A549 treated with RU486 at 1 μM for 4 hours (cell line): ENCODE data around the gene KRT2. TPM values are rescaled to one million over a fixed set of nuclear protein-coding genes. Genes with fewer than 3 reads are reported as not detected.

Source experiments
- total RNA-seq: library from RNA; stranded (reverse); fragments of 200-300 nt; extraction: Qiagen RNA extraction; gene quantifications from 5 replicates; pipeline ENCODE4 v1.2.3, GENCODE V29; 2022; ENCODE audit warnings: low read depth

Gene KRT2
- total RNA-seq = 0.05 TPM in 1 of 5 replicates, not detected in the others

DNA sequence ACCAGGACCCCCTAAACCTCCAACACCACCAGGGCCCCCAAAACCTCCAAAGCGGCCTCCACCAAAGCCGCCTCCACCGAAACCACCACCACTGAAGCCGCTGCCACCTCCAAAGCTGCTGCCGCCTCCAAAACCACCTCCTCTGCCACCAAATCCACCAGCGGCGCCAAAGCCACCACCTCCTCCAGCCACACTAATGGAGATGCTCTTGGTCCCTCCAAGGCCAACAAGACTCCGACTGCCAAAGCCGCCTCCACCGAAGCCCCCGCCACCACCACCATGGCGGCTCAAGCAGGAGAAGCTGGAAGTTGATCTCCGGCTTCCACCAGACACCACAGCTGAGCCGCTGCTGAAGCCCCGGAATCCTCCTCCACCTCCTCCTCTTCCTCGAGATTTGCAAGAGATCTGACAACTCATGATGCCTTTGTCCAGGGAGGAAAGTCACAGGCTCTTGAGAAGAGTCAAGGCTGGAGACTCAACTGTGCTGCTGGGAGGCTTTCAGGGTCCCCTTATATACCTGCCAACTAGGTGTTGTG, at the start of gene KRT2:
KRT2 (minus strand) TSS at position 486 of the 536 bp plus-strand sequence; CDS start at position 417, 69 bp downstream.

DNA sequence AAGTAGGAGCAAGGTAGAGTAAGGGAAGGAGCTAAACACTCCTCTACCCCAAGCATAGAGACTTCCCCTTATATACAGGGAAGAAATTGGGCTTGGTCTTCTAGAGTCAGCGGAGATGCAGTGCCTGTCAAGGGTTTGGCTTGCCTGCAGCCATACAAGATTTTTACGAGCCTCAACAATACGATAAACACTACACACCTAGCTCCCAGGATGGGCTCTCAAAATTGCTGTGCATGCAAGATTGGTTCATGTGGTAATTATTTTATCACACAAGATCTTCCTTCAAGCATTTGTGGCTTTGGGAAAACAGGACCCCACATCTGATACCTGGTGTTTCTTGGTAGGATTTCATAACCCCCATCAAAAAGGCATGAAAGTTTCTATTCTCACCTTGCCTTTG, 28.4 kb upstream of the KRT2 start, which contains the start of gene KRT1:
KRT1 (minus strand) TSS at position 45 of the 400 bp plus-strand sequence. CDS start 59 bp downstream, outside the sequence.

DNA sequence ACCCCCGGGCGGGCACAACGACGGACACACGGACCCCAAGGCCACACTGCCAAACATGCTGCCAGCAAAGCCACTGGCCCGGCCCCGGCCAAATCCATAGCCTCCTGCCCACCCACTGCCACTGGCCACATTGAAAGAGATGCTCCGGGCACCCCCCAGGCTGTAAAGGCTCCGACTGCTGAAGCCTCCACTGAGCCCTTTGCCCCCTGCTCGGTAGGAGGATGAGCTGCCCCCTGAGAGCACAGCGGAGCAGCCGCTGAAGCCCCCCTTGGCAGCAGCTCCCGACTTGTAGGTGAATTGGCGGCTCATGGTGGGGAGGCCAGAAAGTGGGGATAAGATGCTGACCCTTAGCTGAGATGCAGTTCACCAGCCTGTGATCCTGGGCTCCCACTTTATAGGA, 33.8 kb downstream of the KRT2 start, which contains the start of gene KRT73:
KRT73 (minus strand) TSS at position 344 of the 400 bp plus-strand sequence; CDS start at position 309, 35 bp downstream.

DNA sequence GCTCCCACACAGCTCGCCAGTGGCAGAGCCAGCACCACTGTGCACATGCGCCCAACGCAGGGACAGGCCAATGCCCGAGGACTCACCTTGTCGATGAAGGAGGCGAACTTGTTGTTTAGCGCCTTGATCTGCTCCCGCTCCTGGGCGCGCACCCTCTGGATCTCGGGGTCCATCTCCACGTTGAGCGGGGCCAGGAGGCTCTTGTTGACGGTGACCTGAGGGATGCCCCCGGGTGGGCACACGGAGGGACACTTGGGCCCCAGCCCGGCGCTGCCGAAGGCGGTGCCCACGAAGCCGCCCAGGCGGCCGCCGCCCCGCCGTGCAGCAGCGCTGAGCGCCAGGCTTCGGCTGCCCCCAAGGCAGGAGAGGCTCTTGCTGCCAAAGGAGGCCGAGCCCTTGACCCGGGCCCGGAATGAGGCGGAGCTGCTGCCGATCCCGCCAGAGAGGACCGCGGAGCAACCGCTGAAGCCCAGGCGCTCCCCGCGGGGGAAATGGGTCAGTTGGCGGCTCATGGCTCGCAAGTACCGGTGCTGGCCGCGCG, 51.0 kb downstream of the KRT2 start, which contains the start of gene KRT72:
KRT72 (minus strand) TSS at position 523 of the 541 bp plus-strand sequence; CDS start at position 512, 11 bp downstream.

Other genes with a start within 250 kb of the KRT2 start
- gene KRT82, start 245.9 kb downstream of the KRT2 start, total RNA-seq = not detected in 5 replicates
- gene KRT75, start 217.8 kb downstream of the KRT2 start, total RNA-seq = 0.11 to 0.35 TPM (median 0.24 TPM) in 5 replicates
- gene KRT6B, start 200.1 kb downstream of the KRT2 start, total RNA-seq = not detected in 5 replicates
- not detected in 5 replicates for gene KRT6C, start 178.4 kb downstream of the KRT2 start, total RNA-seq
- gene KRT6A, start 159.0 kb downstream of the KRT2 start, total RNA-seq = 0.64 to 0.95 TPM (median 0.94 TPM) in 5 replicates
- gene KRT5, start 131.8 kb downstream of the KRT2 start, total RNA-seq = 0.54 to 0.61 TPM in 2 of 5 replicates, not detected in the others
- not detected in 5 replicates for gene KRT71, start 99.1 kb downstream of the KRT2 start, total RNA-seq
- gene KRT74, start 78.4 kb downstream of the KRT2 start, total RNA-seq = not detected in 5 replicates
- gene KRT72, start 50.7 kb downstream of the KRT2 start, total RNA-seq = not detected in 5 replicates
- gene KRT73, start 33.7 kb downstream of the KRT2 start, total RNA-seq = not detected in 5 replicates
- gene KRT1, start 28.2 kb upstream of the KRT2 start, total RNA-seq = not detected in 5 replicates
- not detected in 5 replicates for gene KRT77, start 51.3 kb upstream of the KRT2 start, total RNA-seq
- not detected in 5 replicates for gene KRT76, start 125.1 kb upstream of the KRT2 start, total RNA-seq
- gene KRT3, start 143.9 kb upstream of the KRT2 start, total RNA-seq = 0.05 to 0.08 TPM (median 0.07 TPM) in 3 of 5 replicates, not detected in the others
- gene KRT4, start 161.9 kb upstream of the KRT2 start, total RNA-seq = 2.6 to 4.3 TPM (median 3.1 TPM) in 5 replicates
- 0.21 TPM in 2 of 5 replicates, not detected in the others for gene KRT79, start 182.1 kb upstream of the KRT2 start, total RNA-seq
- 0.08 TPM in 1 of 5 replicates, not detected in the others for gene KRT78, start 196.8 kb upstream of the KRT2 start, total RNA-seq